Measurements from ENCODE around the gene CEMIP2.

Gene CEMIP2

DNA sequence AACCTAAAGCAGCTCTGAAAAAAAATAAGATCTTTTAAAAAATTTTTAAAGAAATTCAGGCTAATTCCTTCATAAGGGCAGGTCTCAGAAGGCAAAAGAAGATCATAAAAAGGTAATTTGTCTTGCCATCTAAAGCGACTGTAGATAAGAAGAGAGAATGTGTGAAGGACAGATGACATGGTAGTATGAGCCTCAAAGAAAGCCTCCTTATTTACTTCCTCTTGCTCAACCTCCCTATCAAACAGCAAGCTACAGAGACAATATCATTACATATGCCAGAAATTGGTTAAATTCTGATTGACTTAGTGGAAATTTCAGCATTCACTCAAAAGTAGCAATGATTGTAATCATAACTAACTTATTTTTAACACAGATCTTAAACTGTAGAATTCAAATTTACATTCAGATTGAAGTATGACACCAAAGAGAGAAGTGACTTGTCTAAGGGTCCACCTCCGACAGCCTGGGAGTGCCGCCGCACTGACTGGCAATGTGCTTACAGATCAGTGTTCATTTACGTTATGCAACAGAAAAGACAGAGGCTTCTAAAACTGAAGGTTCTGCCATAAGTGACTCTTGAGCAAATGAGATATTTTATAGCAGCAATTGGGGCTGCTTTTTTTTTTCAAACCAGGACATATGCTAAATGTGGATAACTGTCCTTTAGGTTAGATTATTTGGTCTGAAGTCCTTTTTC, 132.0 kb downstream of the CEMIP2 start:
- Histone ChIP-seq H3K36me3 (ENCODE audit: insufficient read depth, low read length) (no peaks in the 10 kb centered on the region), H3K27me3 (ENCODE audit: control insufficient read depth in 1 of 2, insufficient read depth in 2 of 2, low read length in 2 of 2) (no peaks in the 10 kb centered on the region), H3K9ac (ENCODE audit: low read length) (no peak overlapping the region), H3K4me3 (ENCODE audit: low read depth in 1 of 2, low read length in 2 of 2) (no peak overlapping the region), H3K9me3 (ENCODE audit: low read length) (no peaks in the 10 kb centered on the region), H3K27ac (ENCODE audit: low read depth, low read length) (no peak overlapping the region), H3K4me1 (ENCODE audit: insufficient read depth, low read length) (no peaks in the 10 kb centered on the region)

DNA sequence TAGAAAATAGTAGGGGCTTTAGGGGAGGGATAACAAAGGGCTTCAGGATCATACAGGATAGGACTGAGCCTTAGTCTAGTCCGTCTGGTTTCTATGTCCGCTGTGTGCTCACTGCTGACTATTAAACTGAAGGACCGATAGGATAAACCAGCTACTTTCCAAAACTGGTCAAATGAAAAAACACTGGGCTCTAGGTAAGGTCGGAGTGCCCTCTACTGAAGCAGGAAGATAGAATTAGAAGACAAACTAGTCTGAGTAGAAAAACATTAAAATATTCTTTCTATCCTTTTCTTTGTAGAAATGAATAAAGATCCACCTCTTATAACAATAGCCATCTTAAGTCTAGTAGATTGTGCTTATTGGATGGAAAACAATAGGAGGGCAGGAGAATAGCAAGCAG, 133.6 kb downstream of the CEMIP2 start:
- H3K36me3 ChIP-seq (ENCODE audit: insufficient read depth, low read length): no peaks in the 10 kb centered on the region
- no peak overlapping the region for H3K27ac ChIP-seq (ENCODE audit: low read depth, low read length)
- no peaks in the 10 kb centered on the region for H3K4me1 ChIP-seq (ENCODE audit: insufficient read depth, low read length)
- H3K9me3 ChIP-seq (ENCODE audit: low read length): no peaks in the 10 kb centered on the region
- H3K9ac ChIP-seq (ENCODE audit: low read length): no peak overlapping the region
- H3K27me3 ChIP-seq (ENCODE audit: control insufficient read depth in 1 of 2, insufficient read depth in 2 of 2, low read length in 2 of 2): no peaks in the 10 kb centered on the region
- no peak overlapping the region for H3K4me3 ChIP-seq (ENCODE audit: low read depth in 1 of 2, low read length in 2 of 2)

All from muscle layer of colon (tissue), 2 donors.